ENCODE measurements around the gene RNF123.

Gene RNF123

GRCh38 chr3:49665822-49666519 lies 23.4 kb upstream of the RNF123 start:
- no peak for DNase-seq (ENCODE audit: low spot score)
- no peak for TF ChIP-seq CTCF (IDR thresholded peaks at IDR 0.05)
- Histone ChIP-seq H3K4me3 (no peak overlapping the region), H3K27ac (no peak overlapping the region)

- DNase-seq (ENCODE audit: low spot score), result no peak
- TF ChIP-seq CTCF (IDR thresholded peaks at IDR 0.05), result no peak
- H3K27ac ChIP-seq, result no peak overlapping the region
- no peak overlapping the region for H3K4me3 ChIP-seq
Observed at GRCh38 chr3:49666592-49666991, 22.8 kb upstream of the RNF123 start.

GRCh38 chr3:49667701-49668413 lies 21.5 kb upstream of the RNF123 start:
- no peak overlapping the region for H3K27ac ChIP-seq
- no peak for DNase-seq (ENCODE audit: low spot score)
- TF ChIP-seq CTCF (IDR thresholded peaks at IDR 0.05), result no peak

GRCh38 chr3:49668414-49668797 lies 21.0 kb upstream of the RNF123 start:
- no peak for DNase-seq (ENCODE audit: low spot score)
- Histone ChIP-seq H3K4me3 (no peak overlapping the region), H3K27ac (no peak overlapping the region)
- TF ChIP-seq CTCF (IDR thresholded peaks at IDR 0.05), result no peak

More at GRCh38 chr3:49667701-49668413, 21.5 kb upstream of the RNF123 start:
- H3K4me3 ChIP-seq, result no peak overlapping the region

DNA sequence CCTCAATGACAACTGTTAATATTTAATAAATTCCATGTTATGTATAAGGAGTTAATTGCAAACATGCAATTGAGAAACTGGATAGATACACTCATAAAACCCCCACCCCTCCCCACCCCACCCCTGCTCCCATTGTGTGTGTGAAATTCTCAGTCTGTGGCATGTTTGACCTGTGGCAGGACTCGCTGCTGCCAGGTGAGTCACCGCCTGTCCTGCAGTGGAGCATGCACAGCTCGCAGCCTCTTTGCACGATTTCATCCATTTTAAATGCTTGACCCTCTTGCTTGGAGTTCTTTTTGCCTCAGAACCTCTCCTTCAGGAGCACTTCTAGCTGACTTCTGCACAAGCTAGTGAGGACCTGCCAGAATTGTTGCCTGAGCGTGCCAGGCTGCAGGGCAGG lies 20.5 kb upstream of the RNF123 start:
- no peak for TF ChIP-seq CTCF (IDR thresholded peaks at IDR 0.05)
- no peak overlapping the region for H3K27ac ChIP-seq
- H3K4me3 ChIP-seq, result no peak overlapping the region
- DNase-seq (ENCODE audit: low spot score), result no peak

DNA sequence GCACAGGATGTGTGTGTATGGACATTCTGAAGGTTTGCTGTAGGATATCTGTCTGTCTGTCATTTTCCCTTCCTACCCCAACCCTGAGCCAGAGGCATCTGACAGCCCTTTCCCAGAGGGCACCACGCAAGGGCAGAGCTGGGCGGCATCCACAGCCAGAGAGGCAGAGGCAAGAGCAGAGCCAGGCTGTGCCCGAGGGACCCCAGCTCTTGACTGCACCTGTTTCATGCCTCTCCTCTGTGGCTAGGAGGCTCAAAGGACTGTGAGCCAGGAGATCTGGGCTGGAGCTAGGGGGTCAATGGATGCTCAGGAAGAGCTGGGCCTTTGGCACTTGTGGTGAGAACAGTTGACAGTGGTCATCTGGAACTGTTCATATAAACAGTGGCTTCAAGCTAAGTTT lies 20.0 kb upstream of the RNF123 start:
- no peak overlapping the region for H3K27ac ChIP-seq

More for the DNA sequence above, 20.0 kb upstream of the RNF123 start:
- H3K4me3 ChIP-seq, result no peak overlapping the region
- DNase-seq (ENCODE audit: low spot score), result no peak
- no peak for TF ChIP-seq CTCF (IDR thresholded peaks at IDR 0.05)

Measured in coronary artery (tissue), 2 donors.